Adrenal gland (tissue), 5 donors: ENCODE data around the gene B4GALT1.
"Not testable (repeated sequence)": the region's sequence is repeated elsewhere in the genome, so short reads cannot be mapped to it uniquely, and the experiment has no call there.

Experiments
- POLR2A ChIP-seq, 2 donors: fragments of 450-650 bp; IDR thresholded peaks; one replicate each; pipeline ENCODE4 v1.6.1; 2017; ENCODE audit warnings: antibody characterized with exemption in 2 of 2, mild to moderate bottlenecking in 2 of 2, moderate library complexity in 1 of 2
- TF ChIP-seq, protein P1 (sequence below), 6 experiments: fragments of 450-650 bp in 4 of 6; fragments of 200-600 bp in 2 of 6; sonication (generic) in 1 of 6; IDR thresholded peaks; 1 replicate in 5 of 6; 2 replicates in 1 of 6; pipeline versions ENCODE4 v1.5.1 to v1.8.0; 2016 to 2021; ENCODE audit warnings: antibody characterized with exemption in 6 of 6, mild to moderate bottlenecking in 2 of 6, moderate library complexity in 1 of 6
- donor health status: DM: no; HTN: no; CAD: no.

DNA sequence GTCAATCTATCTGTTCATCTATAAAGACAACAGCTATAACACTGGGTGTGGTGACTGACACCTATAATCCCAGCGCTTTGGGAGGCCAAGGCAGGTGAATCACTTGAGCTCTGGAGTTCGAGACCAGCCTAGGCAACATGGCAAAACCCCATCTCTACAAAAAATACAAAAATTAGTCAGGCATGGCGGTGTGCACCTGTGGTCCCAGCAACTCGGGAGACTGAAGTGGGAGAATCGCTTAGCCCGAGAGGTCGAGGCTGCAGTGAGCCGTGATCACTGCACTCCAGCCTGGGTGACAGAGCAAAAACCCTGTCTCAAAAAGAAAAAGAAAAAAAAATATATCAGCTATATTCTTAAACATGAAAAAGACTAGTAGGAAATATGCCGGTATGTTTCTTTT is 6.7 kb downstream of the B4GALT1 start:
- TF ChIP-seq, protein P1, sequence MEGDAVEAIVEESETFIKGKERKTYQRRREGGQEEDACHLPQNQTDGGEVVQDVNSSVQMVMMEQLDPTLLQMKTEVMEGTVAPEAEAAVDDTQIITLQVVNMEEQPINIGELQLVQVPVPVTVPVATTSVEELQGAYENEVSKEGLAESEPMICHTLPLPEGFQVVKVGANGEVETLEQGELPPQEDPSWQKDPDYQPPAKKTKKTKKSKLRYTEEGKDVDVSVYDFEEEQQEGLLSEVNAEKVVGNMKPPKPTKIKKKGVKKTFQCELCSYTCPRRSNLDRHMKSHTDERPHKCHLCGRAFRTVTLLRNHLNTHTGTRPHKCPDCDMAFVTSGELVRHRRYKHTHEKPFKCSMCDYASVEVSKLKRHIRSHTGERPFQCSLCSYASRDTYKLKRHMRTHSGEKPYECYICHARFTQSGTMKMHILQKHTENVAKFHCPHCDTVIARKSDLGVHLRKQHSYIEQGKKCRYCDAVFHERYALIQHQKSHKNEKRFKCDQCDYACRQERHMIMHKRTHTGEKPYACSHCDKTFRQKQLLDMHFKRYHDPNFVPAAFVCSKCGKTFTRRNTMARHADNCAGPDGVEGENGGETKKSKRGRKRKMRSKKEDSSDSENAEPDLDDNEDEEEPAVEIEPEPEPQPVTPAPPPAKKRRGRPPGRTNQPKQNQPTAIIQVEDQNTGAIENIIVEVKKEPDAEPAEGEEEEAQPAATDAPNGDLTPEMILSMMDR (IDR thresholded peaks at IDR 0.05) = not testable (repeated sequence)
- not testable (repeated sequence) for TF ChIP-seq POLR2A (IDR thresholded peaks at IDR 0.05)
